ENCODE data around the gene CCNT2.

GRCh38 chr2:134933732-134934131, 15.1 kb downstream of the CCNT2 start:
- TF ChIP-seq MAX (CRISPR knock-in tag; IDR thresholded peaks at IDR 0.05) (no peak), USF2 (CRISPR knock-in tag; IDR thresholded peaks at IDR 0.05) (no peak), PREB (CRISPR knock-in tag; IDR thresholded peaks at IDR 0.05; ENCODE audit: borderline replicate concordance) (no peak), ZNF263 (CRISPR knock-in tag; IDR thresholded peaks at IDR 0.05; ENCODE audit: low read depth) (no peak)
